NCI-H1092 treated with DMSO at 0.1 percent for 48 hours (cell line): ENCODE data around the gene STIM1.

Source experiments
- DNase-seq: peaks from one replicate; lab custom pipeline; 2025; lab: John Stamatoyannopoulos, UW

The STIM1 gene

DNA sequence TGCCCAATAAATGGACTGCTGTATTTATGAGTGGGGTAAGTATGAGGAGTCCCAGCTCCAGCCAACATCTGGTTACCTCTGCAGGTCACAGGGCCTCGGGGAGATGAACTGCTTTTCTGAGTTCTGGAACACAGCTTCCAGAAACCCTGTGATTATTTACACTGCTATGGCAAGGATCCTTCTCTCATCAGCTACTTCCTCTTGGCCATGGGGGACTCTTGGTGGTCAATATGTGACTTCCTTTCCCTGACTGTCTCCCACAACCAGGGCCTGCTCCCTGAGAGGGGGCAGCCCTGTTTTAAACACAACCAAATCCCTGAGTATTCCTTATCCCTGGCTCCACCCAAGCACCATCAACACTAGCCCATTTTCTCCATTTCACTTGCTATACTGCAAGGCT, 24.7 kb upstream of the STIM1 start:
- DNase-seq: no peak

DNA sequence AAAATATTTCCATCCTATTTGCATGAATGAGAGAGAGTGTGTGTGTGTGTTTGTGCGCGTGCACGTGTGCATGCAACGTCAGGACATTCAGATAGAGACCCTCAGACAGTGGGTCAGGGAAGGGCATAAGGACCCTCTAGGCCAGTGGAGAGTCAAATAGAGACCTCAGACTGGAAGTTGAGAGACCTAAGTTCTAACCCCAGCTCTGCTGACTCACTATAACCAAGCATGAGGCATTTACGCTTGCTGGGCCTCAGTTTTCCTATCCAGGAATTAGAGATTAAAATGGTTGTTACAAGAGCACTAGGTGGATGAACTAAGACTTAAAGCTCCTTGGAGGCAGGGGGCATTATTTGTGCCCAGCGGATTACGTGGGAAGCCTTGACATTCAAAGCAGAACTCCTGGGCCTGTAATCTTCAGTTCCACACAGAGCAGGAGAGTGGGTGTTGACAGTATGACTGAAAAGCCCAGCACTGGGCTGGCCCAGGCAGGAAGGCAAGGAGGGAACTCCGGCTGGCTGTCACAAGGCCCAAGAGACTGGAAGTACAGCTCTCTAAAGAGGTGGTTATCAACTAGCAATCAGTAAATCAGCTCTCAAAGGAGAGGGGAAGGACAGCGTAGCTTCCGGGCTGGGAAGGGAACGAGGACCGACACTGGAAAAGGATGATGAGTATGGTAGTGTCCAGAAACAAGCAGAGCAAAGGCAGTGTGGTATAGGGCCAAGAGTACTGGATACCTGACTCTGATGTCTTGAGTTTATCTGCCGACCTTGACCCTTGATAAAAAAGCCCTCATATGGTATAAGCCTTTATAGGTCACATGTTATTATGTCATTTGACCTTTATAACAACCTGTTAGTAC, 23.9 kb upstream of the STIM1 start:
- no peak for DNase-seq

DNA sequence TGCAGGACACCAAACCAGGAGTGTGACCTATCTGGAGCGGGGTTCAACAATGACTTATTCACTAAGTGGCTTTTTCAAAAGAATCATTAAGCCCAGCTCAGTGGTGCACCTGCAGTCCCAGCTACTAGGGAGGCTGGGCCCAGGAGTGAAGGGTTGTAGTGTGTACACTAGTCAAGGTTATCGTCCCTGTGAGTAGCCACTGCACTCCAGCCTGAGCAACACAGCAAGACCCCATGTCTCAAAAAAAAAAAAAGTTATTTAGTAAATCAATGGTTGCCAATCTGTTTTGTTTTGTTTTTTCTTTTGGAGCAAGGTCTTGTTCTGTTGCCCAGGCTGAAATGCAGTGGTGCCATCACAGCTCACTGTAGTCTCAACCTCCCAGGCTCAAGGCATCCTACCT, 22.6 kb upstream of the STIM1 start:
- DNase-seq: no peak

- DNase-seq: no peak
Measured at GRCh38 chr11:3833449-3833848, 22.0 kb upstream of the STIM1 start.

DNA sequence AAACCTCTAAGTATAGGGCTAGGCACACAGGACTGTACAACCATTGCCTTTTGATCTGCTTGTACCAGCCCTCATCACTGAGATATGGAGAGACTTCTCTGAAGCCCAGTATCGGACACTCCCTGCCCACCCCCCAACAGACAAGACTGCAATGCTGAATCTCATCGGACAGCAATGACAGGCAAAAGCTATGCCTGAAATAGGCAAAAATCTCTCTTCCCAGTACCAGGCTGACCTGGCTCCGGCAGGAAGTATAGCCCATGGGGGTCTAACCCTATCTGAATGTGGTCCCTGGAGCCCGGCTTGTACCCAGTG, 21.2 kb upstream of the STIM1 start:
- no peak for DNase-seq

GRCh38 chr11:3834664-3835461, 20.6 kb upstream of the STIM1 start:
- no peak for DNase-seq

DNA sequence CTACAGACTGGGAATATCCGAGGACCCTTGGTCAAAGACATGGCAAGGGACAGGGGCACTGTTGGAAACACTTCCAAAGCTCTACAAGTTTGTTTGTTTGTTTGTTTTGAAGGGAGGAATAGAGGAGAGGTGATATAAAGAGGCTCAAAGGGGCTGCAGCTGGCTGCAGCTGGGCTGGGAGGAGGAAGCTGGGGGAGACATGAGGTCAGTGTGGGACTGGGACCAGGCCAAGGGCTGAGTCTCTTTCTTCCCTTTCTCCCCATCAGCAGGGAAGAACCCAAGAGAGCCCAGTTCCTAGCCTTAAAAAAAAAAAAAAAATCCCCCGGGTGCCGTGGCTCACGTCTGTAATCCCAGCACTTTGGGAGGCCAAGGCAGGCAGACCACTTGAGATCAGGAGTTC, 19.7 kb upstream of the STIM1 start:
- DNase-seq: no peak

DNA sequence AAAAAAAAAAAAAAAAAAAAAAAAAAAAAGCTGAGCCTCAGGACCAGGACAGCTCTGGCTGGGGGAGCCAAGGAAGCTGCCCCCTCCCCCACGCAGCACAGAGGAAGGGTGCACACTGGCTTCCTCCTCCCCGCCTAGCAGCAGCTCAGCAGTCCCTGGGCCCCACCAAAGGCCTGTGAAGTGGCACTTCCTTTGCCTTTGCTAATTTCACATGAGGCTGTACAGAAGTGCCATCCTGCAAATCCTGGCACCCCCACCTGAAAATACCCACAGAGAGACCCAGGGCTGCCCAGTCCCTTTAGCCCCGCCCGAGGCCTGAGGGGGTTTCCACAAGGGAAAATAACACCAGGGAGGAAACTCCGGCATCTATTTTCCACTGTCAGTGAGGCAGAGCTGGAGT, 18.6 kb upstream of the STIM1 start:
- DNase-seq: no peak

- DNase-seq: no peak
Measured at GRCh38 chr11:3837793-3838192, 17.7 kb upstream of the STIM1 start.

- DNase-seq: no peak
Measured at GRCh38 chr11:3838504-3838903, 17.0 kb upstream of the STIM1 start.

DNA sequence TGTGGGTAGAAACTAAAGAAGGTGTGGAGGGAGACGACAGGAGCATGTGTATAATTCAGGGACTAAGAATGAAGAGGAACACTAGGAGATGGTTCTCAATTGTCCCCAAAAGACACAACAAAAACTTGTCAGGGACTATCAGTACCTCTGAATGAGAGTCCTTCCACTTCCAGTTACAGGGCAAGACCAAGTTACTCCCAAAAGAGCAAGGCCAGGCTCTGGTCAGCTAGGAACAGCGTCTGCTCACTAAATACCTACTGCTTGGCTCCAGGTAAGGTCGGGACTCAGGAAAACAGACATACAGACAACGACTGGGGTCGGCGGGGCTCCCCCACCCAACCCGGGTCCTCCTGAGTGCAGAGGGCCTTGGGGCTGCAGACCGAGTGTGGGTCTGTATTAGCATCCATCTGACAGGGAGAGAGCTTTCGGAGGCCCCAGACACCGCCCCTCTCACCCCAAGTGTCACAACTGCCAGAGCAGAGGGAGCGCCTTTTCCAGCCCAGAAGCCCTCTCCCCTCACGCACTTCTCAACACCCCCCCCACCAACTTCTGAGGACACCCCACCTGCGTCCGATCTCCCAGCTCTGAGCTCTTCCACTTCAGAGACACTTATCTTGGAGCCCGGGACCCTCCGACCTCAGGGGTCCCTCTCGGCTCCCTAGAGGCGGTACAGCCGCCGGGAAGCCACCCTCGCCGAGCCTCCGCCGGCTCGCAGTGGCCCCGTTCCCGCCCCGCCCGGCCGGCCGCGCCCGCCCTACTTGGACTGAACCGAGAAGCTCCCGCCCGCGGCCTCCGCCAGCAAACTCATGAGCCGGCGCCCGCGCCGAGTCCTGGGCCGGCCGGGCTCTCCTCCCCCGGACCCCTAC, 15.2 kb upstream of the STIM1 start:
- DNase-seq: no peak

DNA sequence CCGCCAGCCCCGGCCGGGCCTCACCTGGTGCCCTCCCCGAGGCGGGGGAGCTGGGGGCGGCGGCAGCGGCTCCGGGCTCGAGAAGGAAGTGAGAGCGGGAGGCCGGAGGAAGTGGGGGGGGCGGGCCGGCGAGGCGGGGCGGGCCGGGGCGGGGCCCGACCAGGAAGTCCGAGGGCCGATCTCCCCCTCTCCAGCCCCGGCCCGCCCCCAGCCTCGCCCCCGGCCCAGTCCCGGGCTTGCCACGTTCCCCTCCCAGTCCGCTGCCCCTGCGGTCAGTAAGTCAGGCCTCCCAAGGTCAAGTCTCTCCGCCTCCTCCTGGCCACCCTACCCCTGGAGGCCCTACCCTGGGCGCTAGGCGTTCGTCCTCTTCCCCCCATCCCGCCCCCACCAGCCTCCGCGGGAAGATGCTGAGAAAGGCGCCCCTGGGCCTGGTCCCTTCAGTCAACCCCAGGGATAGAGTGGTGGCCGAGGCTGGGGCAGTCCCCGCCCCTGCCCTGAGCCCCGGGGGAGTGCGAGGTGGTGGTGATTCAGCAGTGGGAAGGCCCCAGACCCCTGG, 14.5 kb upstream of the STIM1 start, which contains the start of gene RHOG:
Gene RHOG, minus strand, starts transcription at position 90 of the 556 bp plus-strand sequence. CDS start 12,821 bp downstream, outside the sequence.
- DNase-seq: peak; percentile 50

GRCh38 chr11:3841426-3842350, 13.8 kb upstream of the STIM1 start:
- peak; percentile 59 for DNase-seq

GRCh38 chr11:3843326-3843725, 12.1 kb upstream of the STIM1 start:
- DNase-seq: no peak

DNA sequence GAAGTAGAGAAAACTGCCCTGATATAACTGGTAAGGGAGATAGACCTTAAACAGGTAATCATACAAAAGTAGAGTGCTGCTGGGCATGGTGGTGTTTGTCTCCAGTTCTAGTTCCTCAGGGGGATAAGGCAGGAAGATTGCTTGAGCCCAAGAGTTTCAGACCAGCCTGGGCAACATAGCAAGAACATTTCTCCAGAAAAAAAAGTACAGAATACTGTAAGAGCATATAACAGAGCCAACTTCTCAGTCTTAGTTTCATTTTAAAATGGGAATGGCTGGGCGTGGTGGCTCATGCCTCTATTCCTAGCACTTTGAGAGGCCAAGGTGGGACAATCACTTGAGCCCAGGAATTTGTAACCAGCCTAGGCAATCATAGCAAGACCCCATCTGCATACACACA, 10.2 kb upstream of the STIM1 start:
- DNase-seq: no peak

DNA sequence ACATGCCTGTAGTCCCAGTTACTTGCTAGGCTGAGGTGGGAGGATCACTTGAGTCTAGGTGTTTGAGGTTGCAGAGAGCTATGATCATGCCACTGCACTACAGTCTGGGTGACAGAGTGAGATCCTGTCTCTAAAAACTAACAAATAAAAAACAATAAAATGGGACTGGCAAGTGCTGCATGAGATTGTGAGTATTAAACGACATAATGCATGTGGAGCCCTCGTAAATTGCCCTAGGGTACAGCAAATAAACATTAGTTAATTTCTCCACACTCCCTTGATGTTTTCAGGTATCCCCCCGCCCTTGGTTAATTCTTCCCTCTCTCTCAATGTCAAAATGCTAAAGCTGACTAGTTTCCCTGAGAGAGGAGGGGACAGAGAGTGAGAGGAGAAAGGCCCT, 9.8 kb upstream of the STIM1 start:
- no peak for DNase-seq

- peak; percentile 35 for DNase-seq
Measured at GRCh38 chr11:3849297-3849874, 6.1 kb upstream of the STIM1 start.

GRCh38 chr11:3853545-3853842, 2.0 kb upstream of the STIM1 start:
- no peak for DNase-seq

GRCh38 chr11:3853899-3854659, 1.4 kb upstream of the STIM1 start:
- DNase-seq: no peak

DNA sequence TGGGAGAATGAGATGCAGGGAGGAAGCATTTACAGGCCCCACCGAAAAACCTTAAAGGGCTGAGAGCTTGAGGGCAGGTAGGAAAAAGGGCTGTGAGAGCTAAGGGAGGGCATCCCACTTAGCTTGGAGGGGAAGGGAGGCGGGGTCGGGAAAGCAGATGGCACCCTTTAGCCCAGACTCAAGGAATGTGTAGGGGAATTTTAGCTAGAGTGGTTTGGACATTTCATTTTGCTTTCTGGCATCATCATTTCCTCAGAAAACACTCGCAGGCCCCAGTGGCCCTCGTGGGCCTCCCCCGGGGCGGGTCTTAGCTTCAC, 846 bp upstream of the STIM1 start:
- no peak for DNase-seq
